Measurements from ENCODE around the gene SYT14.
"Not testable (repeated sequence)": the region's sequence is repeated elsewhere in the genome, so short reads cannot be mapped to it uniquely, and the experiment has no call there.

Gene SYT14

GRCh38 chr1:209929751-209930150 is 8.3 kb upstream of the SYT14 start:
- DNase-seq (ENCODE audit: extremely low spot score, insufficient read length, low read depth) (no peak), FAIRE-seq (no peak)

GRCh38 chr1:209931141-209931540 is 6.9 kb upstream of the SYT14 start:
- FAIRE-seq = no peak
- DNase-seq (ENCODE audit: extremely low spot score, insufficient read length, low read depth) = no peak

GRCh38 chr1:209936125-209936524 is 1.9 kb upstream of the SYT14 start:
- FAIRE-seq (no peak), DNase-seq (ENCODE audit: extremely low spot score, insufficient read length, low read depth) (no peak)

GRCh38 chr1:209945377-209945776 is 7.4 kb downstream of the SYT14 start:
- FAIRE-seq (no peak), DNase-seq (ENCODE audit: extremely low spot score, insufficient read length, low read depth) (no peak)

- no peak for FAIRE-seq
- no peak for DNase-seq (ENCODE audit: extremely low spot score, insufficient read length, low read depth)
Observed at GRCh38 chr1:209948155-209948554, 10.1 kb downstream of the SYT14 start.

GRCh38 chr1:209956116-209956515 is 18.1 kb downstream of the SYT14 start:
- FAIRE-seq (no peak), DNase-seq (ENCODE audit: extremely low spot score, insufficient read length, low read depth) (no peak)

- DNase-seq (ENCODE audit: extremely low spot score, insufficient read length, low read depth) = no peak
- no peak for FAIRE-seq
Observed at GRCh38 chr1:209959623-209960022, 21.6 kb downstream of the SYT14 start.

GRCh38 chr1:209960926-209961325 is 22.9 kb downstream of the SYT14 start:
- DNase-seq (ENCODE audit: extremely low spot score, insufficient read length, low read depth) (no peak), FAIRE-seq (no peak)

GRCh38 chr1:209962388-209962787 is 24.4 kb downstream of the SYT14 start:
- DNase-seq (ENCODE audit: extremely low spot score, insufficient read length, low read depth) (no peak), FAIRE-seq (no peak)

- FAIRE-seq = no peak
Observed at GRCh38 chr1:209962856-209963255, 24.8 kb downstream of the SYT14 start.

GRCh38 chr1:209965996-209966395 is 28.0 kb downstream of the SYT14 start:
- DNase-seq (ENCODE audit: extremely low spot score, insufficient read length, low read depth) = no peak
- FAIRE-seq = no peak

More at GRCh38 chr1:209962856-209963255, 24.8 kb downstream of the SYT14 start:
- no peak for DNase-seq (ENCODE audit: extremely low spot score, insufficient read length, low read depth)

GRCh38 chr1:209978721-209979120 is 40.7 kb downstream of the SYT14 start:
- DNase-seq (ENCODE audit: extremely low spot score, insufficient read length, low read depth); FAIRE-seq: not testable (repeated sequence)

GRCh38 chr1:209983953-209984352 is 45.9 kb downstream of the SYT14 start:
- FAIRE-seq = no peak
- no peak for DNase-seq (ENCODE audit: extremely low spot score, insufficient read length, low read depth)

- no peak for DNase-seq (ENCODE audit: extremely low spot score, insufficient read length, low read depth)
- no peak for FAIRE-seq
Observed at GRCh38 chr1:209985002-209985401, 47.0 kb downstream of the SYT14 start.

GRCh38 chr1:209988706-209989105 is 50.7 kb downstream of the SYT14 start:
- DNase-seq (ENCODE audit: extremely low spot score, insufficient read length, low read depth) (no peak), FAIRE-seq (no peak)

GRCh38 chr1:209989525-209989924 is 51.5 kb downstream of the SYT14 start:
- FAIRE-seq = no peak
- DNase-seq (ENCODE audit: extremely low spot score, insufficient read length, low read depth) = no peak

GRCh38 chr1:209993061-209993830 is 55.2 kb downstream of the SYT14 start:
- DNase-seq (ENCODE audit: extremely low spot score, insufficient read length, low read depth) (no peak), FAIRE-seq (no peak)

- DNase-seq (ENCODE audit: extremely low spot score, insufficient read length, low read depth) = no peak
- no peak for FAIRE-seq
Observed at GRCh38 chr1:209996348-209996747, 58.3 kb downstream of the SYT14 start.

GRCh38 chr1:209999005-209999404 is 61.0 kb downstream of the SYT14 start:
- FAIRE-seq = no peak
- DNase-seq (ENCODE audit: extremely low spot score, insufficient read length, low read depth) = no peak

GRCh38 chr1:210001751-210002150 is 63.7 kb downstream of the SYT14 start:
- FAIRE-seq (no peak), DNase-seq (ENCODE audit: extremely low spot score, insufficient read length, low read depth) (no peak)

GRCh38 chr1:210003501-210003900 is 65.5 kb downstream of the SYT14 start:
- DNase-seq (ENCODE audit: extremely low spot score, insufficient read length, low read depth) = no peak
- no peak for FAIRE-seq

- FAIRE-seq = no peak
- DNase-seq (ENCODE audit: extremely low spot score, insufficient read length, low read depth) = no peak
Observed at GRCh38 chr1:210010161-210010560, 72.1 kb downstream of the SYT14 start.

Measured in GM18507 (cell line).